Measurements from ENCODE around the gene EPN2.

Gene EPN2

DNA sequence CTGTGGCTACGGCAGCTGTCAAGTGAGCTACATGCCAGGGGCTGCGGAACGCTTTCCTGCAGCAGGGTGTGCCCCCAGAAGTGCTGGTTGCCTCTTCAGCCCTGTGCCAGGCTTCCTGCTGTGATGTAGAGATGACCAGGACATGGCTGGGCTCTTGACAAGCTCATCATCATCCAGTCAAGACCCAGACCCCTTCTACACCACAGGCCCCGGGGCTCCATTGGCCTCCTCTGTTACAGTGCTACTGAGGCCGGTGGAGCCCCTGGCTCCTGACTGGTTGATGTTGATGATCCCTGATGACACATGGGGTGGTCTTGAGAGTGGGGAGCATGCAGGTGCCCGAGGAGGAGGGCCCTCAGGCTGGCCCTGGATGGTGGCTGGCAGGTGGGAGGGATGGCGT is 75.2 kb downstream of the EPN2 start:
- Histone ChIP-seq H3K4me3 (ENCODE audit: low read length) (no peak overlapping the region), H3K9ac (ENCODE audit: low read length) (no peak overlapping the region), H3K4me1 (ENCODE audit: control insufficient read depth, insufficient read depth, low read length) (no peaks in the 10 kb centered on the region), H3K9me3 (ENCODE audit: control insufficient read depth, low read length) (no peaks in the 10 kb centered on the region), H3K36me3 (ENCODE audit: control insufficient read depth, insufficient read depth, low read length) (no peaks in the 10 kb centered on the region), H3K27me3 (ENCODE audit: control insufficient read depth, insufficient read depth, low read length) (no peaks in the 10 kb centered on the region)

GRCh38 chr17:19313066-19313745 is 76.0 kb downstream of the EPN2 start:
- H3K4me1 ChIP-seq (ENCODE audit: control insufficient read depth, insufficient read depth, low read length): no peaks in the 10 kb centered on the region
- H3K9ac ChIP-seq (ENCODE audit: low read length): no peak overlapping the region
- no peaks in the 10 kb centered on the region for H3K9me3 ChIP-seq (ENCODE audit: control insufficient read depth, low read length)
- H3K27me3 ChIP-seq (ENCODE audit: control insufficient read depth, insufficient read depth, low read length): no peaks in the 10 kb centered on the region
- H3K4me3 ChIP-seq (ENCODE audit: low read length): no peak overlapping the region
- no peaks in the 10 kb centered on the region for H3K36me3 ChIP-seq (ENCODE audit: control insufficient read depth, insufficient read depth, low read length)

DNA sequence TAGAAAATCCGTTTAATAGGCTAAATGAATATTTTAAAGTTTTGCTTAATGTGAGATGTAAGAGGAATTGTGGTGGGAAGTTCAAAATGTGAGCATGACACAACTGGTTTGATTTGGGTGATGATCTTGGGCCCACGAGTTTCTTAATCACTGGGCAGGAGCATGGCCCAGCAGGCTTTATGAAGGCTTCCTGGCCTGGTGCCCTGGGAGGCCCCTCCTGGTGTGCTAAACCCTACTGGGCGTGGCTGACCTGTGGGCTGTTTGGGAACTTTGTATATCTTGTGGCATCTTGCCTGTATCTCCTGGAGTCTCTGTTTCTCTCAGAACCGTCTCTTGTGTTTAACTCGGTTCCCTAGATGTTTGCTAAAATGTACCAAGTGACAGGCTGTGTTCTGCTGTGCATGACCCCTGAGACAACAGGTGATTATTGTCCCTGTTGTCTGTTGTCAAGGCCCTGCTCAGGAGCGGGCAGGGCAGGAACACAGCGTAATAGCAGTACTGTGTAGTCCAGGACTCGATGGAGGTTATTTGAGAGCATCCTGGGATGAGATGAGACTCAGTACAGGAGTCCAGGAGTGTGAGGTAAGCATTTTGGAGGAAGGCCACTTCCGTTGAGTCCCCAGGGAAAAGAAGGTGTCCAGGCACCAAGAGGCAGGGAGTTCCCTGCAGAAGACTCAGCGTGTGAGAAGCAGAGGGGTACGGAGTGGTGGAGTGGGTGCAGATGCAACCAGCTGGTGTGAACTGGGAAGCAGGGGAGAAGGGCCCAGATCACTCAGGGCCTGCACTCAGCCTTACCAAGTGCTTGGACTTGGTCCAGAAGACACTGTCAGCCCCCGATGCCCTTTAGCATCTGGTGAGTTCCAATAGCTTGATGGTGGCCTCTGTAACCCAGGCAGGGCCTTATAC is 76.8 kb downstream of the EPN2 start:
- no peaks in the 10 kb centered on the region for H3K9me3 ChIP-seq (ENCODE audit: control insufficient read depth, low read length)
- no peak overlapping the region for H3K4me3 ChIP-seq (ENCODE audit: low read length)
- no peaks in the 10 kb centered on the region for H3K27me3 ChIP-seq (ENCODE audit: control insufficient read depth, insufficient read depth, low read length)
- H3K4me1 ChIP-seq (ENCODE audit: control insufficient read depth, insufficient read depth, low read length): no peaks in the 10 kb centered on the region
- no peaks in the 10 kb centered on the region for H3K36me3 ChIP-seq (ENCODE audit: control insufficient read depth, insufficient read depth, low read length)
- H3K9ac ChIP-seq (ENCODE audit: low read length): no peak overlapping the region

DNA sequence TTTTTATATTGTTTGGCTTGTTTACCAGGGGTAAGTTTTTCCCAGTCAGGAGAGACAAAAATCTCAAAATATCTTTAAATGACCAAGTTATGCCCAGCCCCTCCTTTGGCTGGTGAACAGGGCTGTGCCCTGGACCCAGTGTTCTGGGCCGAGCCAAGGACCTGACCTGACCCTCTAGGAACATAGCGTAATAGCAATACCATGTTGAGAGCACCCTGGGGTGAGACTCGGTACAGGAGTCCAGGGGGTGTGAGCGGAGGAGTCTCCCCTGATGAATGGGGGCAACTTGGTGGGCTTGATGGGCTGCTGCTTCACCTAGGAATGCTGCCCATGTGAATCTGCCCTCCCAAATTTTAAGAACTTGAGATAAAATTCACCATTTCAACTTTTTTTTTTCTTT is 77.9 kb downstream of the EPN2 start:
- H3K36me3 ChIP-seq (ENCODE audit: control insufficient read depth, insufficient read depth, low read length): no peaks in the 10 kb centered on the region
- H3K9ac ChIP-seq (ENCODE audit: low read length): no peak overlapping the region
- no peak overlapping the region for H3K4me3 ChIP-seq (ENCODE audit: low read length)
- H3K27me3 ChIP-seq (ENCODE audit: control insufficient read depth, insufficient read depth, low read length): no peaks in the 10 kb centered on the region
- H3K9me3 ChIP-seq (ENCODE audit: control insufficient read depth, low read length): no peaks in the 10 kb centered on the region
- H3K4me1 ChIP-seq (ENCODE audit: control insufficient read depth, insufficient read depth, low read length): no peaks in the 10 kb centered on the region

GRCh38 chr17:19316761-19317358 is 79.7 kb downstream of the EPN2 start:
- H3K9ac ChIP-seq (ENCODE audit: low read length): no peak overlapping the region
- H3K4me1 ChIP-seq (ENCODE audit: control insufficient read depth, insufficient read depth, low read length): no peaks in the 10 kb centered on the region
- H3K27me3 ChIP-seq (ENCODE audit: control insufficient read depth, insufficient read depth, low read length): no peaks in the 10 kb centered on the region
- no peaks in the 10 kb centered on the region for H3K36me3 ChIP-seq (ENCODE audit: control insufficient read depth, insufficient read depth, low read length)
- no peak overlapping the region for H3K4me3 ChIP-seq (ENCODE audit: low read length)
- H3K9me3 ChIP-seq (ENCODE audit: control insufficient read depth, low read length): no peaks in the 10 kb centered on the region

- Histone ChIP-seq H3K4me3 (ENCODE audit: low read length) (no peak overlapping the region), H3K27me3 (ENCODE audit: control insufficient read depth, insufficient read depth, low read length) (no peaks in the 10 kb centered on the region), H3K36me3 (ENCODE audit: control insufficient read depth, insufficient read depth, low read length) (no peaks in the 10 kb centered on the region), H3K9me3 (ENCODE audit: control insufficient read depth, low read length) (no peaks in the 10 kb centered on the region), H3K9ac (ENCODE audit: low read length) (no peak overlapping the region), H3K4me1 (ENCODE audit: control insufficient read depth, insufficient read depth, low read length) (no peaks in the 10 kb centered on the region)
Observed at GRCh38 chr17:19317359-19318095, 80.4 kb downstream of the EPN2 start.

DNA sequence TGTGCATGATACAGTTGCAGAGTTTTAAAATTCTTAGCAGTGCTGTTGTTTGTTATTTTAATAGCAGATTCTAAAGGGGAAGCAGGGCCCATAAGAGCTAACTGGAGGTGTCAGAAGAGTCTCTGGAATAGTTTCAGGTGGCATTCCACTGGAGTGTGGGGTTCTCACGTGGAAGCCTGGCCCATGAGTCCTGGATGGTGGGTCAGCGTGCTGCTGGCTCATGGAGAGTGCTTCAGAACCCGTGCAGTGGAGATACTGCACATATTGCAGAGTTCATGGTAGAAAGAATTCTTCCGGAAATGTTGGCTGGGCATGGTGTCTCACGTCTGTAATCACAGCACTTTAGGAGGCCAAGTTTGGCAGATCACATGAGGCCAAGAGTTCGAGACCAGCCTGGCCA is 81.4 kb downstream of the EPN2 start:
- no peaks in the 10 kb centered on the region for H3K36me3 ChIP-seq (ENCODE audit: control insufficient read depth, insufficient read depth, low read length)
- H3K4me1 ChIP-seq (ENCODE audit: control insufficient read depth, insufficient read depth, low read length): no peaks in the 10 kb centered on the region
- H3K27me3 ChIP-seq (ENCODE audit: control insufficient read depth, insufficient read depth, low read length): no peaks in the 10 kb centered on the region

GRCh38 chr17:19319771-19320505 is 82.8 kb downstream of the EPN2 start:
- Histone ChIP-seq H3K9ac (ENCODE audit: low read length) (no peak overlapping the region), H3K27me3 (ENCODE audit: control insufficient read depth, insufficient read depth, low read length) (no peaks in the 10 kb centered on the region), H3K4me3 (ENCODE audit: low read length) (no peak overlapping the region)

More for the DNA sequence above, 81.4 kb downstream of the EPN2 start:
- H3K9ac ChIP-seq (ENCODE audit: low read length): no peak overlapping the region
- no peaks in the 10 kb centered on the region for H3K9me3 ChIP-seq (ENCODE audit: control insufficient read depth, low read length)
- H3K4me3 ChIP-seq (ENCODE audit: low read length): no peak overlapping the region

GRCh38 chr17:19320876-19321275 is 83.7 kb downstream of the EPN2 start:
- no peaks in the 10 kb centered on the region for H3K4me1 ChIP-seq (ENCODE audit: control insufficient read depth, insufficient read depth, low read length)
- H3K9ac ChIP-seq (ENCODE audit: low read length): no peak overlapping the region
- no peaks in the 10 kb centered on the region for H3K36me3 ChIP-seq (ENCODE audit: control insufficient read depth, insufficient read depth, low read length)
- peaks cover 5% of the 10 kb centered on the region for H3K9me3 ChIP-seq (ENCODE audit: control insufficient read depth, low read length)
- H3K4me3 ChIP-seq (ENCODE audit: low read length): no peak overlapping the region
- no peaks in the 10 kb centered on the region for H3K27me3 ChIP-seq (ENCODE audit: control insufficient read depth, insufficient read depth, low read length)

More at GRCh38 chr17:19319771-19320505, 82.8 kb downstream of the EPN2 start:
- Histone ChIP-seq H3K9me3 (ENCODE audit: control insufficient read depth, low read length) (peaks cover under 1% of the 10 kb centered on the region), H3K36me3 (ENCODE audit: control insufficient read depth, insufficient read depth, low read length) (no peaks in the 10 kb centered on the region), H3K4me1 (ENCODE audit: control insufficient read depth, insufficient read depth, low read length) (no peaks in the 10 kb centered on the region)

GRCh38 chr17:19321481-19322128 is 84.4 kb downstream of the EPN2 start:
- H3K36me3 ChIP-seq (ENCODE audit: control insufficient read depth, insufficient read depth, low read length): no peaks in the 10 kb centered on the region
- H3K4me1 ChIP-seq (ENCODE audit: control insufficient read depth, insufficient read depth, low read length): no peaks in the 10 kb centered on the region
- H3K9ac ChIP-seq (ENCODE audit: low read length): no peak overlapping the region
- no peak overlapping the region for H3K4me3 ChIP-seq (ENCODE audit: low read length)
- peaks cover 5% of the 10 kb centered on the region for H3K9me3 ChIP-seq (ENCODE audit: control insufficient read depth, low read length)
- no peaks in the 10 kb centered on the region for H3K27me3 ChIP-seq (ENCODE audit: control insufficient read depth, insufficient read depth, low read length)

- no peak overlapping the region for H3K4me3 ChIP-seq (ENCODE audit: low read length)
- no peaks in the 10 kb centered on the region for H3K27me3 ChIP-seq (ENCODE audit: control insufficient read depth, insufficient read depth, low read length)
- peaks cover 5% of the 10 kb centered on the region for H3K9me3 ChIP-seq (ENCODE audit: control insufficient read depth, low read length)
- no peak overlapping the region for H3K9ac ChIP-seq (ENCODE audit: low read length)
- H3K4me1 ChIP-seq (ENCODE audit: control insufficient read depth, insufficient read depth, low read length): no peaks in the 10 kb centered on the region
- H3K36me3 ChIP-seq (ENCODE audit: control insufficient read depth, insufficient read depth, low read length): no peaks in the 10 kb centered on the region
Observed at GRCh38 chr17:19322129-19322505, 85.0 kb downstream of the EPN2 start.
